Esophagus (tissue), 2 donors: ENCODE data around the gene NRTN. TPM values are rescaled to one million over a fixed set of nuclear protein-coding genes. Genes with fewer than 3 reads are reported as not detected.

Experiments used
- H3K27ac ChIP-seq, 2 donors: one replicate each; pipeline ENCODE4 v1.5.1; 2013; ENCODE audit warnings: low read depth in 2 of 2, mild to moderate bottlenecking in 2 of 2, inconsistent platforms in 1 of 2, low read length in 1 of 2, moderate library complexity in 1 of 2
- H3K27me3 ChIP-seq, 2 donors: one replicate each; pipeline ENCODE4 v1.6.1; 2013; ENCODE audit warnings: low read length in 2 of 2, control low read depth in 1 of 2, mild to moderate bottlenecking in 1 of 2; ENCODE audit not compliant: insufficient read depth in 2 of 2, control insufficient read depth in 1 of 2
- H3K36me3 ChIP-seq, 2 donors: one replicate each; pipeline ENCODE4 v1.6.1; 2013; ENCODE audit warnings: low read length in 1 of 2; ENCODE audit not compliant: control insufficient read depth in 2 of 2, insufficient read depth in 2 of 2
- H3K4me1 ChIP-seq, 2 donors: one replicate each; pipeline ENCODE4 v1.6.1; 2013; ENCODE audit warnings: low read length in 1 of 2; ENCODE audit not compliant: control insufficient read depth in 2 of 2, insufficient read depth in 2 of 2
- H3K4me3 ChIP-seq, 2 donors: one replicate each; pipeline ENCODE4 v1.5.1; 2013; ENCODE audit warnings: low read length in 2 of 2, mild to moderate bottlenecking in 2 of 2, low read depth in 1 of 2, moderate library complexity in 1 of 2
- H3K9me3 ChIP-seq, 2 donors: one replicate each; pipeline ENCODE4 v1.6.1; 2013; ENCODE audit warnings: mild to moderate bottlenecking in 2 of 2, low read depth in 1 of 2, low read length in 1 of 2, moderate library complexity in 1 of 2; ENCODE audit not compliant: control insufficient read depth in 2 of 2, insufficient read depth in 1 of 2
- WGBS, 2 donors: extraction: QIAGEN DNeasy Blood & Tissue Kit; methylation state at CpG; one replicate each; pipeline ENCODE4 v1.1.7; 2013; 5-methylcytosine and 5-hydroxymethylcytosine counted together
- polyA plus RNA-seq, 2 donors: library from polyadenylated mRNA; stranded (reverse); fragments of 200-250 nt; gene quantifications; one replicate each; pipeline ENCODE4 v1.2.3, GENCODE V29; 2013
- donor health status: healthy with polysubstance abuse.
- donor health status: Bipolar disorder and iron deficiency.

NRTN gene
- polyA plus RNA-seq, 2 donors = 2.2 to 2.8 TPM

GRCh38 chr19:5800361-5801270 is 4.3 kb upstream of the NRTN start:
- no peaks in the 10 kb centered on the region for H3K9me3 ChIP-seq
- H3K4me1 ChIP-seq = peaks cover 4 to 8% of the 10 kb centered on the region in 2 donors
- no peak overlapping the region for H3K4me3 ChIP-seq
- no peaks in the 10 kb centered on the region for H3K36me3 ChIP-seq
- H3K27me3 ChIP-seq = no peaks in the 10 kb centered on the region
- 70 to 78% methylated on average over 17 of the region's 17 CpGs for WGBS, 2 donors
- no peak overlapping the region for H3K27ac ChIP-seq

- H3K4me1 ChIP-seq = peaks cover 4 to 8% of the 10 kb centered on the region in 2 donors
- H3K27me3 ChIP-seq = no peaks in the 10 kb centered on the region
- H3K27ac ChIP-seq = no peak overlapping the region
- WGBS, 2 donors = 14 to 23% methylated on average over 33 of the region's 33 CpGs
- H3K9me3 ChIP-seq = no peaks in the 10 kb centered on the region
- H3K4me3 ChIP-seq = no peak overlapping the region
- H3K36me3 ChIP-seq = no peaks in the 10 kb centered on the region
Observed at GRCh38 chr19:5801796-5802619, 2.9 kb upstream of the NRTN start.

- H3K27me3 ChIP-seq = no peaks in the 10 kb centered on the region
- H3K4me1 ChIP-seq = peaks cover 4 to 8% of the 10 kb centered on the region in 2 donors
- 7 to 8% methylated on average over 8 of the region's 8 CpGs for WGBS, 2 donors
- H3K4me3 ChIP-seq = peak overlapping the region; percentile 4 to 10
- no peaks in the 10 kb centered on the region for H3K36me3 ChIP-seq
- H3K27ac ChIP-seq = no peak overlapping the region
- no peaks in the 10 kb centered on the region for H3K9me3 ChIP-seq
Observed at GRCh38 chr19:5803441-5803751, 1.5 kb upstream of the NRTN start.

GRCh38 chr19:5803752-5804515 is 933 bp upstream of the NRTN start:
- H3K36me3 ChIP-seq = no peaks in the 10 kb centered on the region
- peak overlapping the region; percentile 4 to 54 for H3K4me3 ChIP-seq
- peaks cover 4 to 8% of the 10 kb centered on the region in 2 donors for H3K4me1 ChIP-seq
- H3K27me3 ChIP-seq = no peaks in the 10 kb centered on the region
- peak overlapping the region in 1 of 2 donors; percentile 59 for H3K27ac ChIP-seq
- WGBS, 2 donors = 1 to 2% methylated on average over 45 to 54 of the region's 54 CpGs
- H3K9me3 ChIP-seq = no peaks in the 10 kb centered on the region

GRCh38 chr19:5805462-5806132 is 730 bp downstream of the NRTN start:
- Histone ChIP-seq H3K4me3 (peak overlapping the region; percentile 24 to 54), H3K27ac (peak overlapping the region; percentile 23 to 65), H3K36me3 (no peaks in the 10 kb centered on the region), H3K9me3 (no peaks in the 10 kb centered on the region), H3K4me1 (peaks cover 4 to 8% of the 10 kb centered on the region in 2 donors), H3K27me3 (no peaks in the 10 kb centered on the region)
- WGBS, 2 donors = 3 to 4% methylated on average over 46 of the region's 46 CpGs

GRCh38 chr19:5806133-5806489 is 1.2 kb downstream of the NRTN start:
- peak overlapping the region; percentile 24 to 54 for H3K4me3 ChIP-seq
- WGBS, 2 donors = 39 to 51% methylated on average over 4 to 6 of the region's 6 CpGs
- no peaks in the 10 kb centered on the region for H3K9me3 ChIP-seq
- peak overlapping the region in 1 of 2 donors; percentile 43 for H3K27ac ChIP-seq
- peaks cover 4 to 8% of the 10 kb centered on the region in 2 donors for H3K4me1 ChIP-seq
- H3K36me3 ChIP-seq = no peaks in the 10 kb centered on the region
- H3K27me3 ChIP-seq = no peaks in the 10 kb centered on the region

- no peaks in the 10 kb centered on the region for H3K36me3 ChIP-seq
- WGBS, 2 donors = 89 to 95% methylated on average over 5 of the region's 5 CpGs
- peaks cover 4 to 6% of the 10 kb centered on the region in 2 donors for H3K4me1 ChIP-seq
Observed at GRCh38 chr19:5806905-5807304, 2.0 kb downstream of the NRTN start.

GRCh38 chr19:5808120-5808816 is 3.4 kb downstream of the NRTN start:
- H3K36me3 ChIP-seq = no peaks in the 10 kb centered on the region
- 83 to 86% methylated on average over 21 of the region's 21 CpGs for WGBS, 2 donors
- H3K27me3 ChIP-seq = no peaks in the 10 kb centered on the region
- H3K9me3 ChIP-seq = no peaks in the 10 kb centered on the region
- H3K27ac ChIP-seq = no peak overlapping the region
- no peak overlapping the region for H3K4me3 ChIP-seq
- H3K4me1 ChIP-seq = peaks cover 0 to 4% of the 10 kb centered on the region in 2 donors

More at GRCh38 chr19:5806905-5807304, 2.0 kb downstream of the NRTN start:
- no peak overlapping the region for H3K27ac ChIP-seq
- no peaks in the 10 kb centered on the region for H3K27me3 ChIP-seq
- H3K9me3 ChIP-seq = no peaks in the 10 kb centered on the region
- peak overlapping the region in 1 of 2 donors; percentile 54 for H3K4me3 ChIP-seq
